IPS-18a (cell line): ENCODE measurements around the gene INMT.

ENCODE experiments used
- H3K27ac ChIP-seq: one replicate; pipeline ENCODE4 v1.5.1; 2013; ENCODE audit warnings: low read length
- H3K27me3 ChIP-seq: one replicate; pipeline ENCODE4 v1.6.1; 2013; ENCODE audit warnings: mild to moderate bottlenecking, low read length; ENCODE audit not compliant: control insufficient read depth, insufficient read depth
- H3K36me3 ChIP-seq: one replicate; pipeline ENCODE4 v1.6.1; 2013; ENCODE audit warnings: low read depth, low read length; ENCODE audit not compliant: control insufficient read depth
- H3K4me1 ChIP-seq: one replicate; pipeline ENCODE4 v1.6.1; 2013; ENCODE audit warnings: low read depth, low read length; ENCODE audit not compliant: control insufficient read depth
- H3K4me3 ChIP-seq: one replicate; pipeline ENCODE4 v1.5.1; 2013; ENCODE audit warnings: low read length
- H3K9ac ChIP-seq: one replicate; pipeline ENCODE4 v1.6.1; 2013; ENCODE audit warnings: mild to moderate bottlenecking, low read length, moderate library complexity
- H3K9me3 ChIP-seq: one replicate; pipeline ENCODE4 v1.6.1; 2013; ENCODE audit warnings: low read depth, low read length; ENCODE audit not compliant: control insufficient read depth

INMT gene

GRCh38 chr7:30751696-30752273 is at the start of gene INMT:
Gene INMT, plus strand, starts transcription at chr7:30752135. Its CDS starts 16 bp downstream, at chr7:30752151.
- no peak within 1 kb of the TSS for H3K9ac ChIP-seq

GRCh38 chr7:30702200-30702599 is 49.7 kb upstream of the INMT start:
- H3K4me3 ChIP-seq = no peak overlapping the region
- no peaks in the 10 kb centered on the region for H3K27me3 ChIP-seq
- no peak overlapping the region for H3K27ac ChIP-seq
- H3K4me1 ChIP-seq = peaks cover 11% of the 10 kb centered on the region
- H3K9me3 ChIP-seq = no peaks in the 10 kb centered on the region
- no peak overlapping the region for H3K9ac ChIP-seq
- no peaks in the 10 kb centered on the region for H3K36me3 ChIP-seq

More at GRCh38 chr7:30751696-30752273, at the start of gene INMT:
- no peaks in the 10 kb centered on the region for H3K4me1 ChIP-seq
- no peak within 1 kb of the TSS for H3K27ac ChIP-seq
- H3K36me3 ChIP-seq = no peaks in the 10 kb centered on the region
- H3K9me3 ChIP-seq = no peaks in the 10 kb centered on the region
- H3K4me3 ChIP-seq = no peak within 1 kb of the TSS
- no peaks in the 10 kb centered on the region for H3K27me3 ChIP-seq

GRCh38 chr7:30703756-30704155 is 48.2 kb upstream of the INMT start:
- Histone ChIP-seq H3K27ac (no peak overlapping the region), H3K4me1 (peaks cover 11% of the 10 kb centered on the region), H3K4me3 (no peak overlapping the region), H3K27me3 (no peaks in the 10 kb centered on the region), H3K9ac (no peak overlapping the region), H3K9me3 (no peaks in the 10 kb centered on the region), H3K36me3 (no peaks in the 10 kb centered on the region)

GRCh38 chr7:30705008-30705407 is 46.9 kb upstream of the INMT start:
- Histone ChIP-seq H3K36me3 (no peaks in the 10 kb centered on the region), H3K27me3 (no peaks in the 10 kb centered on the region), H3K4me1 (peaks cover 20% of the 10 kb centered on the region), H3K9ac (no peak overlapping the region), H3K27ac (no peak overlapping the region), H3K4me3 (no peak overlapping the region), H3K9me3 (no peaks in the 10 kb centered on the region)

GRCh38 chr7:30705596-30705995 is 46.3 kb upstream of the INMT start:
- H3K36me3 ChIP-seq = no peaks in the 10 kb centered on the region
- no peak overlapping the region for H3K9ac ChIP-seq
- H3K27me3 ChIP-seq = no peaks in the 10 kb centered on the region
- H3K4me3 ChIP-seq = no peak overlapping the region
- H3K27ac ChIP-seq = no peak overlapping the region
- H3K4me1 ChIP-seq = peaks cover 16% of the 10 kb centered on the region
- H3K9me3 ChIP-seq = no peaks in the 10 kb centered on the region

- H3K27ac ChIP-seq = no peak overlapping the region
- no peaks in the 10 kb centered on the region for H3K36me3 ChIP-seq
- H3K9me3 ChIP-seq = no peaks in the 10 kb centered on the region
- H3K27me3 ChIP-seq = no peaks in the 10 kb centered on the region
- no peak overlapping the region for H3K4me3 ChIP-seq
- no peak overlapping the region for H3K9ac ChIP-seq
- peaks cover 9% of the 10 kb centered on the region for H3K4me1 ChIP-seq
These were observed 45.6 kb upstream of the INMT start for GRCh38 chr7:30706316-30706715.

GRCh38 chr7:30706908-30707307 is 45.0 kb upstream of the INMT start:
- H3K4me3 ChIP-seq = no peak overlapping the region

GRCh38 chr7:30707391-30708357 is 44.3 kb upstream of the INMT start:
- Histone ChIP-seq H3K27ac (no peak overlapping the region), H3K9ac (no peak overlapping the region), H3K27me3 (no peaks in the 10 kb centered on the region), H3K4me3 (no peak overlapping the region), H3K4me1 (peaks cover 9% of the 10 kb centered on the region), H3K9me3 (no peaks in the 10 kb centered on the region), H3K36me3 (no peaks in the 10 kb centered on the region)

More at GRCh38 chr7:30706908-30707307, 45.0 kb upstream of the INMT start:
- no peaks in the 10 kb centered on the region for H3K27me3 ChIP-seq
- no peak overlapping the region for H3K27ac ChIP-seq
- H3K9me3 ChIP-seq = no peaks in the 10 kb centered on the region
- H3K4me1 ChIP-seq = peaks cover 9% of the 10 kb centered on the region
- no peak overlapping the region for H3K9ac ChIP-seq
- no peaks in the 10 kb centered on the region for H3K36me3 ChIP-seq

GRCh38 chr7:30708412-30708811 is 43.5 kb upstream of the INMT start:
- peaks cover 9% of the 10 kb centered on the region for H3K4me1 ChIP-seq
- H3K4me3 ChIP-seq = no peak overlapping the region
- H3K9me3 ChIP-seq = no peaks in the 10 kb centered on the region
- H3K36me3 ChIP-seq = no peaks in the 10 kb centered on the region
- H3K27ac ChIP-seq = no peak overlapping the region
- no peak overlapping the region for H3K9ac ChIP-seq
- H3K27me3 ChIP-seq = no peaks in the 10 kb centered on the region

GRCh38 chr7:30708983-30709382 is 43.0 kb upstream of the INMT start:
- H3K27me3 ChIP-seq = no peaks in the 10 kb centered on the region
- no peak overlapping the region for H3K9ac ChIP-seq
- no peaks in the 10 kb centered on the region for H3K36me3 ChIP-seq
- H3K27ac ChIP-seq = no peak overlapping the region
- H3K4me3 ChIP-seq = no peak overlapping the region
- H3K9me3 ChIP-seq = no peaks in the 10 kb centered on the region
- H3K4me1 ChIP-seq = peaks cover 9% of the 10 kb centered on the region

GRCh38 chr7:30709549-30709948 is 42.4 kb upstream of the INMT start:
- H3K4me3 ChIP-seq = no peak overlapping the region
- no peak overlapping the region for H3K27ac ChIP-seq
- no peaks in the 10 kb centered on the region for H3K27me3 ChIP-seq
- no peak overlapping the region for H3K9ac ChIP-seq
- no peaks in the 10 kb centered on the region for H3K36me3 ChIP-seq
- no peaks in the 10 kb centered on the region for H3K9me3 ChIP-seq
- H3K4me1 ChIP-seq = peaks cover 9% of the 10 kb centered on the region
